SK-N-MC (cell line): ENCODE data around the gene PARD3B.

Experiments
- DNase-seq: peaks from one replicate; pipeline ENCODE4 v3.0.0-alpha.2; 2011; ENCODE audit warnings: low read depth, low spot score
- H3K27ac ChIP-seq: fragments of 200-600 bp; sonication (generic); 2 replicates; pipeline ENCODE4 v1.5.1; 2016; ENCODE audit warnings: mixed run types
- H3K36me3 ChIP-seq: fragments of 200-600 bp; sonication (generic); 2 replicates; pipeline ENCODE4 v1.6.1; 2017; ENCODE audit warnings: antibody characterized with exemption, low read length, mixed read lengths; ENCODE audit not compliant: insufficient read depth
- H3K4me3 ChIP-seq: fragments of 200-600 bp; sonication (generic); 2 replicates; pipeline ENCODE4 v1.5.1; 2016
- H3K9ac ChIP-seq: fragments of 200-600 bp; sonication (generic); 2 replicates; pipeline ENCODE4 v1.8.0; 2017; ENCODE audit warnings: mixed run types, mixed read lengths; ENCODE audit not compliant: insufficient read length
- H3K9me3 ChIP-seq: fragments of 200-600 bp; sonication (generic); 2 replicates; pipeline ENCODE4 v1.6.1; 2017; ENCODE audit warnings: low read depth, mild to moderate bottlenecking, antibody characterized with exemption, low read length, moderate library complexity, mixed read lengths
- EZH2 ChIP-seq: fragments of 200-600 bp; sonication (generic); IDR thresholded peaks from one replicate; pipeline ENCODE4 v1.6.1; 2017; ENCODE audit warnings: antibody characterized with exemption
- FOXP2 ChIP-seq: optimal IDR thresholded peaks from 2 replicates; pipeline ENCODE3; 2011; ENCODE audit warnings: mild to moderate bottlenecking, moderate library complexity; ENCODE audit not compliant: insufficient read depth; ENCODE audit errors: extremely low read length, control extremely low read depth
- POLR2AphosphoS5 ChIP-seq: IDR thresholded peaks from 2 replicates; pipeline ENCODE4 v1.6.1; 2012; ENCODE audit warnings: mild to moderate bottlenecking, low read depth, low read length, borderline replicate concordance

PARD3B gene

GRCh38 chr2:205545971-205546816 lies 1000.9 kb downstream of the PARD3B start:
- no peak overlapping the region for H3K27ac ChIP-seq
- H3K4me3 ChIP-seq, result no peak overlapping the region
- no peak overlapping the region for H3K9ac ChIP-seq
- H3K36me3 ChIP-seq, result no peaks in the 10 kb centered on the region
- DNase-seq, result no peak
- H3K9me3 ChIP-seq, result no peaks in the 10 kb centered on the region
- TF ChIP-seq POLR2AphosphoS5 (no peak), FOXP2 (no peak), EZH2 (no peak)

GRCh38 chr2:205555566-205556230 lies 1010.4 kb downstream of the PARD3B start:
- no peaks in the 10 kb centered on the region for H3K9me3 ChIP-seq
- H3K4me3 ChIP-seq, result no peak overlapping the region
- no peak for DNase-seq
- no peak for TF ChIP-seq FOXP2
- TF ChIP-seq EZH2, result no peak
- TF ChIP-seq POLR2AphosphoS5, result no peak
- H3K9ac ChIP-seq, result no peak overlapping the region
- H3K36me3 ChIP-seq, result no peaks in the 10 kb centered on the region
- no peak overlapping the region for H3K27ac ChIP-seq

GRCh38 chr2:205556357-205556756 lies 1011.1 kb downstream of the PARD3B start:
- no peak for DNase-seq
- TF ChIP-seq EZH2, result no peak
- TF ChIP-seq FOXP2, result no peak
- no peak for TF ChIP-seq POLR2AphosphoS5
- Histone ChIP-seq H3K4me3 (no peak overlapping the region), H3K9me3 (no peaks in the 10 kb centered on the region), H3K36me3 (no peaks in the 10 kb centered on the region), H3K27ac (no peak overlapping the region), H3K9ac (no peak overlapping the region)

GRCh38 chr2:205556841-205557539 lies 1011.7 kb downstream of the PARD3B start:
- no peaks in the 10 kb centered on the region for H3K9me3 ChIP-seq
- TF ChIP-seq POLR2AphosphoS5 (no peak), EZH2 (no peak), FOXP2 (no peak)
- DNase-seq, result no peak
- H3K9ac ChIP-seq, result no peak overlapping the region
- no peaks in the 10 kb centered on the region for H3K36me3 ChIP-seq
- H3K27ac ChIP-seq, result no peak overlapping the region
- H3K4me3 ChIP-seq, result no peak overlapping the region

GRCh38 chr2:205557873-205558272 lies 1012.6 kb downstream of the PARD3B start:
- no peak for DNase-seq
- TF ChIP-seq EZH2 (no peak), POLR2AphosphoS5 (no peak), FOXP2 (no peak)
- Histone ChIP-seq H3K4me3 (no peak overlapping the region), H3K27ac (no peak overlapping the region), H3K9me3 (no peaks in the 10 kb centered on the region), H3K9ac (no peak overlapping the region), H3K36me3 (no peaks in the 10 kb centered on the region)

GRCh38 chr2:205561441-205561840 lies 1016.2 kb downstream of the PARD3B start:
- no peak for TF ChIP-seq FOXP2
- no peak for TF ChIP-seq POLR2AphosphoS5
- no peak for TF ChIP-seq EZH2
- DNase-seq, result no peak
- Histone ChIP-seq H3K27ac (no peak overlapping the region), H3K4me3 (no peak overlapping the region), H3K9me3 (no peaks in the 10 kb centered on the region), H3K36me3 (no peaks in the 10 kb centered on the region), H3K9ac (no peak overlapping the region)

- DNase-seq, result no peak
Observed at GRCh38 chr2:205563646-205564045, 1018.4 kb downstream of the PARD3B start.

More at GRCh38 chr2:205563646-205564045, 1018.4 kb downstream of the PARD3B start:
- Histone ChIP-seq H3K9ac (no peak overlapping the region), H3K4me3 (no peak overlapping the region), H3K27ac (no peak overlapping the region), H3K36me3 (no peaks in the 10 kb centered on the region), H3K9me3 (no peaks in the 10 kb centered on the region)
- TF ChIP-seq EZH2 (no peak), FOXP2 (no peak), POLR2AphosphoS5 (no peak)
